HL-60/S4 (cell line): ENCODE measurements around the gene HOXC10.

ENCODE experiments used
- in situ Hi-C: fragments of 300-500 bp; cut with MboI; formaldehyde crosslinking; loops from 2 replicates; pipeline ENCODE4 v1.14.3; 2022; ENCODE audit warnings: low sequenced_read_pairs

The HOXC10 gene

GRCh38 chr12:54000116-54001114 lies 15.5 kb downstream of the HOXC10 start, which contains the start of gene HOXC9:
TSS of gene HOXC9 (plus strand) at chr12:54000161. CDS start at chr12:54000189, 28 bp downstream.
- in situ Hi-C loops: no loop called here

- in situ Hi-C loops: no loop called here
Measured at GRCh38 chr12:54001283-54002187, 16.6 kb downstream of the HOXC10 start.

- in situ Hi-C loops: no loop called here
Measured at GRCh38 chr12:54002278-54002914, 17.4 kb downstream of the HOXC10 start.

- in situ Hi-C loops: no loop called here
Measured at GRCh38 chr12:54002915-54003389, 18.0 kb downstream of the HOXC10 start.

- in situ Hi-C loops: no loop called here
Measured at GRCh38 chr12:54003625-54004024, 18.7 kb downstream of the HOXC10 start.

GRCh38 chr12:54004063-54004840 lies 19.3 kb downstream of the HOXC10 start:
- in situ Hi-C loops: no loop called here

- in situ Hi-C loops: no loop called here
Measured at GRCh38 chr12:54004841-54005530, 20.0 kb downstream of the HOXC10 start.

- in situ Hi-C loops: no loop called here
Measured at GRCh38 chr12:54005531-54005852, 20.5 kb downstream of the HOXC10 start.

GRCh38 chr12:54005853-54006558 lies 21.1 kb downstream of the HOXC10 start:
- in situ Hi-C loops: no loop called here

GRCh38 chr12:54006559-54007220 lies 21.7 kb downstream of the HOXC10 start:
- in situ Hi-C loops: no loop called here

GRCh38 chr12:54007538-54008259 lies 22.8 kb downstream of the HOXC10 start:
- in situ Hi-C loops: no loop called here

GRCh38 chr12:54008260-54008552 lies 23.3 kb downstream of the HOXC10 start:
- in situ Hi-C loops: no loop called here

- in situ Hi-C loops: no loop called here
Measured at GRCh38 chr12:54009171-54010052, 24.5 kb downstream of the HOXC10 start.

GRCh38 chr12:54010053-54010971 lies 25.4 kb downstream of the HOXC10 start:
- in situ Hi-C loops: no loop called here

GRCh38 chr12:54010972-54011664 lies 26.2 kb downstream of the HOXC10 start:
- in situ Hi-C loops: no loop called here
